PFSK-1 (cell line): ENCODE results near the gene MBD5.

Experiments used
- FOXP2 ChIP-seq: optimal IDR thresholded peaks from 2 replicates; pipeline ENCODE3; 2011; ENCODE audit warnings: borderline replicate concordance, control low read depth, inconsistent platforms; ENCODE audit not compliant: insufficient read depth; ENCODE audit errors: extremely low read length, extremely low read depth
- POLR2AphosphoS5 ChIP-seq: IDR thresholded peaks from 2 replicates; pipeline ENCODE4 v1.6.1; 2012; ENCODE audit warnings: low read depth, mild to moderate bottlenecking, control low read depth, low read length, moderate library complexity
- SIN3A ChIP-seq: IDR thresholded peaks from 2 replicates; pipeline ENCODE4 v1.6.1; 2012; ENCODE audit warnings: mild to moderate bottlenecking, low read length, moderate library complexity, borderline replicate concordance; ENCODE audit not compliant: insufficient read depth
- TAF1 ChIP-seq: IDR thresholded peaks from 2 replicates; pipeline ENCODE4 v1.6.1; 2012; ENCODE audit warnings: low read length, control low read depth, borderline replicate concordance; ENCODE audit not compliant: insufficient read depth
- TF ChIP-seq, protein P1 (sequence below), 2 experiments: IDR thresholded peaks; 2 replicates each; pipeline versions ENCODE4 v1.6.1 to v1.8.0; 2011 to 2012; ENCODE audit warnings: low read depth in 2 of 2, low read length in 2 of 2, control low read depth in 1 of 2, inconsistent platforms in 1 of 2, mild to moderate bottlenecking in 1 of 2, moderate library complexity in 1 of 2; ENCODE audit not compliant: insufficient read depth in 1 of 2

DNA sequence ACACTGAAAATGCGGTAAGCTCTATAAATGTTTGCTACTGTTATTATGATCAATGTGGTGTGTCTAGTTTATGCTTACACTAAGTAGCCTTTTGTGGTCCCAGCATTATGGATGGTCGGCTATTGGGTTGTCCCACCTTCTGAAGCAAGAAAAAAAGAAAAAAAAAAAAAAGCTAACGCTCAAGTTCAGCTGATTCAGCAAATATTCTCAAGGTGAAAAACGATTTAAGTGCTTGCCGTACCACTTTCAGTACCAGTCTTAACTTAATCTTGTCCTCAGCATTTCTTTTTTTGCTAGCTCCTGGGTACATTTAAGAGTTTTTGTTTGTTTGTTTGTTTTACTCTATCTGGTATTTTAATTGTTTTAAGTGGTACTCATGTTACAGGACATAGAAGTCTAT lies 87.5 kb downstream of the MBD5 start:
- TF ChIP-seq, protein P1, sequence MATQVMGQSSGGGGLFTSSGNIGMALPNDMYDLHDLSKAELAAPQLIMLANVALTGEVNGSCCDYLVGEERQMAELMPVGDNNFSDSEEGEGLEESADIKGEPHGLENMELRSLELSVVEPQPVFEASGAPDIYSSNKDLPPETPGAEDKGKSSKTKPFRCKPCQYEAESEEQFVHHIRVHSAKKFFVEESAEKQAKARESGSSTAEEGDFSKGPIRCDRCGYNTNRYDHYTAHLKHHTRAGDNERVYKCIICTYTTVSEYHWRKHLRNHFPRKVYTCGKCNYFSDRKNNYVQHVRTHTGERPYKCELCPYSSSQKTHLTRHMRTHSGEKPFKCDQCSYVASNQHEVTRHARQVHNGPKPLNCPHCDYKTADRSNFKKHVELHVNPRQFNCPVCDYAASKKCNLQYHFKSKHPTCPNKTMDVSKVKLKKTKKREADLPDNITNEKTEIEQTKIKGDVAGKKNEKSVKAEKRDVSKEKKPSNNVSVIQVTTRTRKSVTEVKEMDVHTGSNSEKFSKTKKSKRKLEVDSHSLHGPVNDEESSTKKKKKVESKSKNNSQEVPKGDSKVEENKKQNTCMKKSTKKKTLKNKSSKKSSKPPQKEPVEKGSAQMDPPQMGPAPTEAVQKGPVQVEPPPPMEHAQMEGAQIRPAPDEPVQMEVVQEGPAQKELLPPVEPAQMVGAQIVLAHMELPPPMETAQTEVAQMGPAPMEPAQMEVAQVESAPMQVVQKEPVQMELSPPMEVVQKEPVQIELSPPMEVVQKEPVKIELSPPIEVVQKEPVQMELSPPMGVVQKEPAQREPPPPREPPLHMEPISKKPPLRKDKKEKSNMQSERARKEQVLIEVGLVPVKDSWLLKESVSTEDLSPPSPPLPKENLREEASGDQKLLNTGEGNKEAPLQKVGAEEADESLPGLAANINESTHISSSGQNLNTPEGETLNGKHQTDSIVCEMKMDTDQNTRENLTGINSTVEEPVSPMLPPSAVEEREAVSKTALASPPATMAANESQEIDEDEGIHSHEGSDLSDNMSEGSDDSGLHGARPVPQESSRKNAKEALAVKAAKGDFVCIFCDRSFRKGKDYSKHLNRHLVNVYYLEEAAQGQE (IDR thresholded peaks at IDR 0.05; ENCODE audit: insufficient read depth in 1 of 2, low read depth in 2 of 2, low read length in 2 of 2), result no peak
- TF ChIP-seq FOXP2, result no peak
- TF ChIP-seq POLR2AphosphoS5, result no peak
- TF ChIP-seq TAF1, result no peak
- no peak for TF ChIP-seq SIN3A
